HG02840 (cell line): ENCODE data around the gene TMEFF2.

Experiments used
- ATAC-seq: cut with Tn5 transposase; IDR thresholded peaks from one replicate; pipeline ENCODE4 v1.9.1; 2021; ENCODE audit warnings: mild to moderate bottlenecking, moderate library complexity, moderate number of reproducible peaks; ENCODE audit not compliant: unreplicated experiment, low FRiP score

Gene TMEFF2

GRCh38 chr2:191981706-191982105 is 213.0 kb downstream of the TMEFF2 start:
- ATAC-seq = no peak

DNA sequence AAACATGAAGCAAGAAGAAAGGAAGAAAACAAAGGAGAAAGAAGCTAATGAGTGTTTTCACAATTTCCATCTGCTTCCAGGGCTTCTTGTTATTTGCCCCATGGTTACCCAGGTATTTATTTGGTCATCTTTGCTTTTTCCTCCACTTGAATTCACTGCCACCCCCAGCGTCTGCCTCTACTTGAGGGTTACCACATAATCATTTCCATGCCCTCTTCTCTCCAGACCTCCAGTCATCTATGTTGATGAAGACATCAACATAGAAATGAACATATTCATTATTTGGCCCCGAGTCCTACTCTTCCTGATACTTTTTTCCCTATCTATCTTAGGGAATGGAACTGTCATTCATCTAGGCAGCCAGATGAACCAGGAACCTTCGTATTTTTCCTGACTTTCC is 214.2 kb downstream of the TMEFF2 start:
- ATAC-seq = no peak

- ATAC-seq = no peak
Observed at GRCh38 chr2:191979221-191979730, 215.5 kb downstream of the TMEFF2 start.

- ATAC-seq = no peak
Observed at GRCh38 chr2:191977754-191978153, 217.0 kb downstream of the TMEFF2 start.

DNA sequence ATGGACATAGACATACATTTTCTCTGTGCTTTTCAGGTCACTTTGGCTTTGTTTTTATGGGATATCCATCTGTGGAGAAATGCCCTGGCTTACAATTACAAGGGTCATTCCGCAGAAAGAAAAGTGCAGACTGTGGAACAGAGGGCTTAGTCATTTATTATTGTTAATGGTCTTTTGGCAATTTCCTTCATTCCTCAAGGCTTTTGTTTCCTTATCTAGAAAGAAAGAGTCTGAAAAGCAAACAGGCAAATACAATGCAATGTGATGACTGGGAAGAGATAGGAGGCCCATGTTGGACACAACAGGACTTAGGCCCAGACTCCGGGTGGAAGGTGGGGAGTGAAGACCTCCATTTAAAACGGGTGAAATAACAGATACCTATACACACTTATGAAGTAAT is 218.3 kb downstream of the TMEFF2 start:
- no peak for ATAC-seq

GRCh38 chr2:191974676-191975075 is 220.1 kb downstream of the TMEFF2 start:
- ATAC-seq = no peak

GRCh38 chr2:191970867-191971266 is 223.9 kb downstream of the TMEFF2 start:
- no peak for ATAC-seq

DNA sequence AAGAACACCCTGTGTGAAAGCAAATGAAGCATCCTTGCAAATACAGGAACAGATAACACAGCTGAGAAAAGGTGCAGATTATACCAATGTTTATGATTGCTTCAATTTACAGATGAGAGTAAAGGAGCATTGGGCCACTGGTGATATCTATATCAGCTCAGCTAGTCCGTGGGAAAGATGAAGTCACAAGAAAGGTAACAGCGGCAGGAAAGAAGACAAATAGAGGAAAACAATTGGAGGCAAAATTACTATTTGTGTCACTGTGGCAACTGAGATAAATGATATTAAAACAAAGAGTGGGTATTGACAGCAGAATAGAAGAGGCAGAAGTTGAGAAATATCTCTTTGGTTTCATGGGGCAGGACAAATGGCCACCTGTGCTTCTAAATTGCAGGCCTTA is 226.6 kb downstream of the TMEFF2 start:
- no peak for ATAC-seq

- ATAC-seq = no peak
Observed at GRCh38 chr2:191965733-191966132, 229.0 kb downstream of the TMEFF2 start.

- no peak for ATAC-seq
Observed at GRCh38 chr2:191961556-191961955, 233.2 kb downstream of the TMEFF2 start.

- ATAC-seq = no peak
Observed at GRCh38 chr2:191959209-191959608, 235.5 kb downstream of the TMEFF2 start.

DNA sequence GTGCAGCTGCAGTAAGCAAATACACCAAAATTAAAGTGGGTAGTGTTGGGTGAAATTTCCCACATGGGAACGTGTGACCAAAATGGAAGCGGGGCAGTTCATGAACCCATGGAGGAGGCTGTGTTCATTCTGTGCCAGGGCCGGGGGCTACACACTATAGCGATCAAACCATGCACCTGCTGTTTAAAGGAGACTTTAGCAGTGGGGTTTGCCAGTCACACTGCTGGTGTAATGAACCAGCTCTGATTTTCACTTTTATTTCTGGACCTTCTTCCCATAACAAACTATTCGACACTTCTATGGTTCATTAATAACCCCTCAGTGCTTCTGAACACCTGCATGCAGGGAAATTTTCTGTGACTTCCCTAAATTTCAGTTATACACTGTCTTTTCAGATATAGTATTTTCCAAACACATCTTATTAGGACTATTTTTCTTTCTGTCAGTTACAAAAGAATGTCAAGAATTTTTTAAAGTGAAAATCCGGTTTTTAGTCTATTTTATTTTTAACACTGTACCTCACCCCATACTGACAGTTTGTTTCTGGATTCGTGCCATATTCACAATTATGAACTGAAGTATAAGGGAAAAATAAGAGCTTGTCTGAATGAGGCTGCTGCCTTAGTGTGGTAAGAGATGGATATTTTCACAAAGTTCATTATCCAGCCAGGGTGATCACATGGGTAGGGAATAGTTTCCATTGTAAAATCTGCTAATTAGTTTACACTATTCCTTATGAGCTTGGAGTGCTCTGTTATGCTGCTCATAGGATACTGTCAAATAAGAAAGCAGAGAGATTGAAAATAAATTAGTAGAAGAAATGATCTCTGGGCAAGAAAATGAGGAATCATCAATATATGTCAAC is 236.5 kb downstream of the TMEFF2 start:
- ATAC-seq = no peak

DNA sequence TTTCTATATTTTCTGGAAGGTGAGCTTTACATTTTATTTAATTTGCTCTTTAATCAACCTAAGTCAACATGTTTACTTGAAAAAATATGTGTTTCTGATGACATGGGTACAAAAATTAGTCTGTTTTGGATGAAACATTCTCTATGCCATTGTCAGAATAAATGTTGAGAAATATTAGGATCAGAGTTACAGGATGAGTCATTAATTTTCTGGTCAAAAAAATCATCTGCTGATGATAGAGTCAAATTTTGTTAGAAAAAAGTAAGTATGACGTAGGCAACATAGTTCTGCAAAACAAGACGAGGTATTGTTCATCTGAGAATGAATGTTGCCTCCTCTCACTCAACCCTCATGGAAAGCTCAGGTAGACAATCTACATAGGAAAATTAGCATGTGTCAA is 240.3 kb downstream of the TMEFF2 start:
- ATAC-seq = no peak

- ATAC-seq = no peak
Observed at GRCh38 chr2:191952515-191953270, 242.0 kb downstream of the TMEFF2 start.

GRCh38 chr2:191951832-191952231 is 242.9 kb downstream of the TMEFF2 start:
- ATAC-seq = no peak

DNA sequence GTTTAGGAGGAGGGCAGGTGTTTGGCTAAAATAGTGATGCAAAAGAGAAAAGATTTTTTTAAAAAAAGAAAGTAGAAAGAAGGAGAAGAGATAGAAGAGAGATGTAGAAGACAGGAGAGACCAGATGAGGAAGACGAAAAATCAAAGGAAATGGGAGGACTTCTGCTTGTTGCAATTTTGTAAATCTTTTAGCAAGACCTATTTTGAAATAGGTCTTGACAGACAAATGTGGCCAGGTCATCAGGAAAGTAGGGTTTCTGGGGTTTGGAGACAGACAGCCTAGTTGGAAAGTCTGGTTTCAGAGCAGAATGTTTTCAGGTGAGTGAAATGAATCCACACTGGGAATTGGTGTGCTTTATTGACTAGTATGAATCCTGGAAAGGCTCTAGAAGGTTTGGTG is 243.4 kb downstream of the TMEFF2 start:
- ATAC-seq = no peak

DNA sequence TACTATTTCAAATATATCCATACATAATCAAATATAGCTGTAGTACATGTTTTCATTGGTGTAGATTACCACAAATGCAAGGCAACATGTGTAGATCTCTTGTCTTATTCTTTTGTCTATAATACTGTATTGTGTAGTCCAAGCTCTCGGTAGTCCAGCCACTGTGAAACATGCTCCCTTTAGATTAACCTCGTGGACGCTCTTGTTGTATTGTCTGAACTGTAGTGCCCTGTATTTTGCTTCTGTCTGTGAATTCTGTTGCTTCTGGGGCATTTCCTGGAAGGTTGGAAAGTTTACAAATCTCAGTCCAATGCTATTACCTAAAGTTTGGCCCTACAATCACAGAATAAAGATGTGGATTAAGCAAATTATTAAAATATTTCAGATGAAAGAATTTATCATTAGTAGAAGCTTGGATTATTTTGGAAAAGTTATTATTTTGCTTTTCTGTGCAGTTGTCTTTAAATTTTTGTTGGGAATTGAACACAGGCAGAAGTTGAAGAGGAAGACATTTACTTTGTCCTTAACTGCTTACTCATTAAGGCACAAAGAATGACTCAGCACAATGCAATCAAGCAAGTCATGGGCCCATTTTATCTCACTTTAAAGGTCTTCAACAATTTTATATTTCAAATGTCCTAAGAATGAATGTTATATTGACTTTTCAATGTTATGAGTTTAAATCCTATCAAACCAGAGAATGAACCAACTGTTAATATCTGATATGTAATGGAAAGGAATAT is 244.4 kb downstream of the TMEFF2 start:
- no peak for ATAC-seq

GRCh38 chr2:191947235-191947634 is 247.5 kb downstream of the TMEFF2 start:
- ATAC-seq = no peak

- ATAC-seq = no peak
Observed at GRCh38 chr2:191946471-191947182, 248.1 kb downstream of the TMEFF2 start.

DNA sequence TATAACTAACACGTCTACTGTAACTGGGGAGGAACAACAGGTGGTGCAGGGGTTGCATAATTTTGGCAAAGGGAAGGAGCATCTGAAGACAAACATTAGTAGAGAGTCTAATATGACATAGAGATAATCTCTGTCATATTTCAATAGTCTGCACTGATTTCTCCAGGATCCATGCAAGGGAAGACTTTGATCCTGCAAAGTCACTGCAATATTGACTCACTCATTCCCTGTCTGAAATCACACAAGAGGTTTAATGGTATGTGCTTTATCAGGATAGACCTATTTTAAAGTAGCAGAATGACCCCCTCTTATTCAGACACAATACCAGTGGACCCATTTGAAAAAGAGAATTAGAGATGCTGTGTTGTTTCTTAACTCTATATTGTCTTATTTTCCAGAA is 249.1 kb downstream of the TMEFF2 start:
- ATAC-seq = no peak
